MCF 10A (cell line): Measurements from ENCODE around the gene MTSS2. TPM values are rescaled to one million over a fixed set of nuclear protein-coding genes. Genes with fewer than 3 reads are reported as not detected.

Experiments used
- BruUV-seq: library from RNA; stranded (reverse); fragments of 400-500 nt; replicated peaks from 2 replicates; lab custom pipeline; 2021; lab: Mats Ljungman, UMichigan
- CTCF ChIA-PET: fragments of 300-600 bp; sonication (Branson Sonifier 250); formaldehyde crosslinking; extraction: SDS; loops from one replicate; lab custom pipeline; 2021; ENCODE audit warnings: antibody characterized with exemption, inconsistent platforms; lab: Yijun Ruan, JAX
- POLR2A ChIA-PET: fragments of 300-600, 350-650 bp; sonication (Branson Sonifier 250); formaldehyde crosslinking; extraction: SDS; loops from one replicate; lab custom pipeline; 2020; ENCODE audit warnings: antibody characterized with exemption, inconsistent platforms; lab: Yijun Ruan, JAX
- DNase-seq: peaks from one replicate; pipeline ENCODE4 v3.0.0-alpha.2; 2018; ENCODE audit not compliant: unreplicated experiment
- H3K27ac Mint-ChIP-seq: one replicate; pipeline ENCODE4 v1.8.0; 2022; ENCODE audit warnings: mild to moderate bottlenecking, low read depth, mixed read lengths; ENCODE audit not compliant: unreplicated experiment
- H3K27me3 Mint-ChIP-seq: one replicate; pipeline ENCODE4 v1.8.0; 2022; ENCODE audit warnings: mixed read lengths; ENCODE audit not compliant: insufficient read depth, unreplicated experiment
- H3K36me3 Mint-ChIP-seq: one replicate; pipeline ENCODE4 v1.8.0; 2022; ENCODE audit warnings: mild to moderate bottlenecking, moderate library complexity, mixed read lengths; ENCODE audit not compliant: insufficient read depth, unreplicated experiment
- H3K4me1 Mint-ChIP-seq: one replicate; pipeline ENCODE4 v1.8.0; 2022; ENCODE audit warnings: mixed read lengths; ENCODE audit not compliant: insufficient read depth, unreplicated experiment
- H3K4me3 Mint-ChIP-seq: one replicate; pipeline ENCODE4 v1.8.0; 2022; ENCODE audit warnings: mild to moderate bottlenecking, moderate library complexity, mixed read lengths; ENCODE audit not compliant: unreplicated experiment
- H3K9me3 Mint-ChIP-seq: one replicate; pipeline ENCODE4 v1.8.0; 2022; ENCODE audit warnings: mixed read lengths; ENCODE audit not compliant: unreplicated experiment
- CTCF ChIP-seq: fragments of 200-600 bp; IDR thresholded peaks from one replicate; pipeline ENCODE4 v1.8.0; 2022; ENCODE audit warnings: antibody characterized with exemption, mild to moderate bottlenecking; ENCODE audit not compliant: unreplicated experiment
- intact Hi-C: fragments of 100-400 bp; cut with micrococcal nuclease; formaldehyde crosslinking; loops from 2 replicates; pipeline ENCODE4 v1.14.1; 2022
- total RNA-seq: library from RNA; stranded (reverse); gene quantifications from 2 replicates; pipeline ENCODE4 v1.2.3, GENCODE V29; 2022

Gene MTSS2
- total RNA-seq, 1 experiment from 2014 or later = 75.8 TPM

GRCh38 chr16:70665806-70666735, 19.8 kb downstream of the MTSS2 start:
- intact Hi-C loops = no loop called here
- H3K36me3 Mint-ChIP-seq = peaks cover 94% of the 10 kb centered on the region
- no peak overlapping the region for H3K4me3 Mint-ChIP-seq
- H3K4me1 Mint-ChIP-seq = no peaks in the 10 kb centered on the region
- DNase-seq = no peak
- CTCF ChIA-PET = interaction anchor here (0.5 to 4.9 kb wide), 4 partner anchors 7 to 286 kb away, joined by 3 to 27 read pairs (median 4); no protein-coding TSS in a partner anchor
- POLR2A ChIA-PET = interaction anchor here (0.6 to 0.9 kb wide), 2 partner anchors 98 to 1335 kb away, joined by 3 to 4 read pairs; no protein-coding TSS in a partner anchor
- TF ChIP-seq CTCF = no peak
- no peak overlapping the region for H3K27ac Mint-ChIP-seq
- BruUV-seq = no TSS peak
- no peaks in the 10 kb centered on the region for H3K27me3 Mint-ChIP-seq
- H3K9me3 Mint-ChIP-seq = no peaks in the 10 kb centered on the region

- H3K27ac Mint-ChIP-seq = no peak overlapping the region
- POLR2A ChIA-PET = no interaction called here
- intact Hi-C loops = no loop called here
- no TSS peak for BruUV-seq
- DNase-seq = no peak
- no peak overlapping the region for H3K4me3 Mint-ChIP-seq
- H3K27me3 Mint-ChIP-seq = no peaks in the 10 kb centered on the region
- CTCF ChIA-PET = interaction anchor here (0.5 to 0.8 kb wide), 3 partner anchors 8 to 285 kb away, joined by 3 to 4 read pairs (median 3); no protein-coding TSS in a partner anchor
- no peaks in the 10 kb centered on the region for H3K4me1 Mint-ChIP-seq
- no peak for TF ChIP-seq CTCF
- peaks cover 85% of the 10 kb centered on the region for H3K36me3 Mint-ChIP-seq
- H3K9me3 Mint-ChIP-seq = no peaks in the 10 kb centered on the region
Measured at GRCh38 chr16:70665113-70665694, 20.6 kb downstream of the MTSS2 start.

- peaks cover 80% of the 10 kb centered on the region for H3K36me3 Mint-ChIP-seq
- CTCF ChIA-PET = no interaction called here
- no peak for TF ChIP-seq CTCF
- no peaks in the 10 kb centered on the region for H3K4me1 Mint-ChIP-seq
- no peak overlapping the region for H3K4me3 Mint-ChIP-seq
- intact Hi-C loops = no loop called here
- H3K9me3 Mint-ChIP-seq = no peaks in the 10 kb centered on the region
- no peak overlapping the region for H3K27ac Mint-ChIP-seq
- BruUV-seq = no TSS peak
- H3K27me3 Mint-ChIP-seq = no peaks in the 10 kb centered on the region
- DNase-seq = no peak
- POLR2A ChIA-PET = no interaction called here
Measured at GRCh38 chr16:70664325-70665112, 21.3 kb downstream of the MTSS2 start.
